Stimulated activated CD4-positive, alpha-beta T cell treated with anti-CD3 and anti-CD28 coated beads, TNF-alpha, amount 100 ng/mL, for 4 hours (primary cell): ENCODE measurements around the gene TAF11L13.

Experiments used
- DNase-seq, 3 experiments: peaks; one replicate each; pipeline ENCODE4 v3.0.0-alpha.2; 2020; ENCODE audit warnings: low read depth in 3 of 3

Gene TAF11L13

DNA sequence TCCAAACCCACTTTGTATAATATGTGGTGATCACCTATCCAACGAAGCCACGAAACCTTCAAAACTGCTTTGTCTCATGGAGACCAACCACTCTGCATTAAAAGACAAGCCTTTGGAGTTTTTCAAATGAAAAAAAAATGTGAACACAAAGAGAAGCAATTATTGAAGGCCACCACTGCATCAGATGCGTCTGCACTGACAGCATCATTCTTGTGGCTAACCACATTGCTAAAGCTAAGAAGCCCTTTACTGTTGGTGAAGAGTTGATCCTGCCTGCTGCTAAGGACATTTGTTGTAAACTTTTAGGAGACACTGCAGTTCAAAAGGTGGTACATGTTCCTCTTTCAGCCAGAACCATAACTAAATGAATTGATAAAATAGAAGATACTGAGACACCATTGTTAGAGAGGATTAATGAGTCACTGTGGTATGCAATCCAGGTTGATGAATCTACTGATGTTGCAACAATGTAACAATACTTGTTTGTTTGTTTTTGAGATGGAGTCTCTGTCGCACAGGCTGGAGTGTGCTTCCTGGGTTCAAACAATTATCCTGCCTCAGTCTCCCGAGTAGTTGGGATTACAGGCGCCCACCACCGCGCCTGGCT, 47.8 kb downstream of the TAF11L13 start:
- DNase-seq: no peak

DNA sequence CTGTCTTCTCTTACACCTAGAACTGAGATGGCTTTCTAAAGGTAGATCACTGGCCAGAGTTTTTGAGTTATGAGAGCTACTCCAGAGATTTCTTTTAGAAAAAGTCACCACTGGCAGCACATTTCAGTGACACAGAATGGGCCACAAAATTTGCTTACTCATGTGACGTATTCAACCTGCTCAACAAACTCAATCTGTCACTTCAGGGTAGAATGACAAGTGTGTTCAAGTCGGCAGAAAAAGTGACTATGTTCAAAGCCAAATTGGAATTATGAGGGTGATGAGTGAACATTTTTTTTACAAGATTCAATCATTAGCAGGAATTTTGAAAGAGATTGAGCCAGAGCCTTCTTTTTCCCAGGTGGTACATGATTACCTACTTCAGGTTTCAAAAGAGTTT, 48.8 kb downstream of the TAF11L13 start:
- no peak for DNase-seq
